ENCODE measurements around the gene PTPRK. TPM values are rescaled to one million over a fixed set of nuclear protein-coding genes. Genes with fewer than 3 reads are reported as not detected.

The PTPRK gene
- total and polyA plus RNA-seq, 2 of the 8 experiments (the other 6 are each of a cell fraction or from before 2014, with no cell fraction given), result 11.4 to 47.3 TPM

DNA sequence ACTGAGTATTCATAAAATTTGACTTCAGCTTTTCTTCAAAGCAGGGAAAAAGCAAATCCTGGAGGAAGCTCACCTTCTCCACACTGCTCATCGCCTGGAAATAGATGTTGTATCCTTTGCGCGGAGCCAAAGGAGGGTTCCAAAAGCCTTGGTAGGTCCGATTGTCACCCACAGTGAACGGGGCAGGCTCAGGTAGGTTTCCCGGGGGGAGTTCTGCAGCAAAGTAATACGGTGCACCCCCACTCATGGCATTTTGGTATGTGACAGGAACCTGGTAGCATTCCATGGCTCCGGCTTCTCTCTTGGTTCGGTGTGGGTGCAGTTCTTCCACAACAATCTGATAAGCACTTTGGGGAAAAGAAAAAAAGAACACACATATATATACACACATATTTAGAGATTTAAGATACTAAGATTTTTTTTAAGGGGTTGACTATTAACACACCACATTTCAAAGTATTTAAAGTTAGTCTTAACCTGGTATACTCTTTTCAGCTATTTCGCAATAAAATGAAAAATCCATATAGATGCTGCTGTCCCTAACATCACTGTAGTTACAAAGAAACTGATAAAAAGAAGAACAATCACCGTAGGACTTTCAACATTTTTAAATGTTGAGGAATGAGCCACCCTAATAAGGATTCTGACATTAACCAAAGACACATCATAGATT lies 452.8 kb downstream of the PTPRK start:
- H2BK15ac ChIP-seq (ENCODE audit: low read length), result no peak overlapping the region
- no peak overlapping the region for H3K27ac ChIP-seq (ENCODE audit: low read depth, low read length)
- H3K9ac ChIP-seq (replicated peaks in 1 of 4; ENCODE audit: extremely low read depth in 1 of 4, low read depth in 3 of 4, low read length in 3 of 4), result no peak overlapping the region
- H3K4ac ChIP-seq (replicated peaks; ENCODE audit: insufficient read length, low read depth, low read length), result no peak overlapping the region
- H3K9me3 ChIP-seq (ENCODE audit: insufficient read depth in 2 of 2, low read depth in 1 of 2, low read length in 1 of 2), result no peaks in the 10 kb centered on the region
- H4K20me1 ChIP-seq (replicated peaks in 1 of 2; ENCODE audit: control insufficient read depth in 1 of 2, insufficient read depth in 2 of 2, low read length in 2 of 2), result no peaks in the 10 kb centered on the region
- no peaks in the 10 kb centered on the region for H3K36me3 ChIP-seq (ENCODE audit: control insufficient read depth in 2 of 4, insufficient read depth in 4 of 4, low read length in 3 of 4)
- H3K18ac ChIP-seq (ENCODE audit: extremely low read depth, low read length), result no peak overlapping the region
- no peaks in the 10 kb centered on the region for H3K79me1 ChIP-seq (ENCODE audit: low read depth, low read length)
- H3K27me3 ChIP-seq (replicated peaks in 1 of 4; ENCODE audit: control insufficient read depth in 3 of 4, extremely low read depth in 1 of 4, insufficient read depth in 3 of 4, low read length in 3 of 4), result no peaks in the 10 kb centered on the region
- ChIA-PET POLR2A (ENCODE audit: partially characterized antibody) (no interaction called here), CTCF (ENCODE audit: partially characterized antibody) (interaction anchor here (1.5 kb wide), 1 partner anchor 14 kb away, joined by 4 read pairs; no protein-coding TSS in a partner anchor)
- H3K56ac ChIP-seq (replicated peaks; ENCODE audit: insufficient read length, low read depth, low read length), result no peak overlapping the region
- no peak overlapping the region for H3K4me2 ChIP-seq (ENCODE audit: insufficient read depth in 1 of 2, low read depth in 2 of 2, low read length in 2 of 2)
- H3K23ac ChIP-seq (ENCODE audit: insufficient read length), result no peak overlapping the region
- H2BK12ac ChIP-seq (ENCODE audit: low read depth, low read length), result no peak overlapping the region
- WGBS, 2 experiments (ENCODE audit: extremely low coverage in 1 of 2, insufficient coverage in 1 of 2, insufficient read length in 1 of 2, insufficient replicate concordance in 2 of 2, low coverage in 1 of 2, low lambda C conversion rate in 2 of 2, missing lambda C conversion rate in 1 of 2), result 95% methylated on average over 11 of the region's 11 CpGs; no CpG with 5 or more reads in 1 of the 2 experiments
- H3K4me1 ChIP-seq (replicated peaks in 1 of 4; ENCODE audit: control insufficient read depth in 3 of 4, insufficient read depth in 4 of 4, low read length in 3 of 4), result peaks cover 0 to 6% (median 2%) of the 10 kb centered on the region in 4 experiments; a peak in 3 of 7 replicates
- TF ChIP-seq HDAC6 (IDR thresholded peaks at IDR 0.05; ENCODE audit: low read depth, low read length), result no peak
- no peak for TF ChIP-seq NANOG (IDR thresholded peaks at IDR 0.05; ENCODE audit: insufficient read depth, low read depth, low read length, poor library complexity, severe bottlenecking)
- TF ChIP-seq RNF2 (IDR thresholded peaks at IDR 0.05; ENCODE audit: borderline replicate concordance, low read depth, low read length, missing control alignments, poor library complexity, severe bottlenecking), result no peak
- TF ChIP-seq, protein P1, sequence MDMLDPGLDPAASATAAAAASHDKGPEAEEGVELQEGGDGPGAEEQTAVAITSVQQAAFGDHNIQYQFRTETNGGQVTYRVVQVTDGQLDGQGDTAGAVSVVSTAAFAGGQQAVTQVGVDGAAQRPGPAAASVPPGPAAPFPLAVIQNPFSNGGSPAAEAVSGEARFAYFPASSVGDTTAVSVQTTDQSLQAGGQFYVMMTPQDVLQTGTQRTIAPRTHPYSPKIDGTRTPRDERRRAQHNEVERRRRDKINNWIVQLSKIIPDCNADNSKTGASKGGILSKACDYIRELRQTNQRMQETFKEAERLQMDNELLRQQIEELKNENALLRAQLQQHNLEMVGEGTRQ (IDR thresholded peaks at IDR 0.05; ENCODE audit: low read length), result no peak
- no peak for TF ChIP-seq TEAD4 (IDR thresholded peaks at IDR 0.05; ENCODE audit: low read depth, low read length)
- TF ChIP-seq SIRT6 (IDR thresholded peaks at IDR 0.05; ENCODE audit: low read length), result no peak
- TF ChIP-seq POLR2A (IDR thresholded peaks at IDR 0.05; ENCODE audit: control extremely low read depth in 1 of 2, low read depth in 2 of 2, low read length in 2 of 2), result no peak
- TF ChIP-seq CEBPB (IDR thresholded peaks at IDR 0.05; ENCODE audit: low read depth, low read length), result peak; percentile 82
- DNase-seq (ENCODE audit: low read depth in 1 of 2, low spot score in 2 of 2), result no peak
- no peak overlapping the region for H2AK5ac ChIP-seq (ENCODE audit: low read depth, low read length)
- no peak overlapping the region for H3K14ac ChIP-seq (ENCODE audit: insufficient read length)
- no peak for FAIRE-seq
- H2BK5ac ChIP-seq (ENCODE audit: low read depth, low read length), result no peak overlapping the region
- no peak overlapping the region for H4K5ac ChIP-seq (ENCODE audit: insufficient read length, low read depth, low read length)
- H3K4me3 ChIP-seq (ENCODE audit: extremely low read depth in 1 of 4, insufficient read depth in 2 of 4, low read depth in 3 of 4, low read length in 4 of 4), result no peak overlapping the region
- H3K23me2 ChIP-seq (ENCODE audit: low read depth, low read length), result no peaks in the 10 kb centered on the region
- no peak overlapping the region for H4K91ac ChIP-seq (replicated peaks; ENCODE audit: insufficient read length, low read length)
- H2BK20ac ChIP-seq (ENCODE audit: low read length), result no peak overlapping the region
- no peaks in the 10 kb centered on the region for H3K79me2 ChIP-seq (ENCODE audit: control insufficient read depth in 1 of 2, insufficient read depth in 2 of 2, low read length in 2 of 2)
- H4K8ac ChIP-seq (ENCODE audit: extremely low read depth, insufficient read depth, low read length), result no peak overlapping the region
- H2AFZ ChIP-seq (ENCODE audit: low read length), result no peak overlapping the region
- no peak overlapping the region for H2BK120ac ChIP-seq (replicated peaks; ENCODE audit: low read depth, low read length)
